ENCODE results near the gene PHF14.

- TF ChIP-seq CTCF (IDR thresholded peaks at IDR 0.05), result no peak
- TF ChIP-seq POLR2A (IDR thresholded peaks at IDR 0.05), result no peak
Measured at GRCh38 chr7:11213266-11213665, 239.6 kb downstream of the PHF14 start.

Measured in body of pancreas (tissue), 4 donors.